GM12878 (cell line): ENCODE data around the gene OR6C70. TPM values are rescaled to one million over a fixed set of nuclear protein-coding genes. Genes with fewer than 3 reads are reported as not detected.

Experiments used
- ATAC-seq: fragments of 200-7000 bp; cut with Tn5 transposase; 3 replicates; pipeline ENCODE4 v1.9.1; 2020; ENCODE audit warnings: mild to moderate bottlenecking, moderate library complexity
- BruUV-seq: library from RNA; stranded (reverse); fragments of 400-500 nt; replicated peaks from 2 replicates; lab custom pipeline; 2021; lab: Mats Ljungman, UMichigan
- CTCF ChIA-PET: fragments of 300-600 bp; sonication (Branson Sonifier 250); formaldehyde crosslinking; extraction: SDS; loops from one replicate; lab custom pipeline; 2021; ENCODE audit warnings: inconsistent platforms; lab: Yijun Ruan, JAX
- POLR2A ChIA-PET: fragments of 350-600 bp; formaldehyde crosslinking; extraction: SDS; loops from one replicate; lab custom pipeline; 2021; ENCODE audit warnings: inconsistent platforms; lab: Charles Lee
- RAD21 ChIA-PET: fragments of 300-600 bp; sonication (Branson Sonifier 250); formaldehyde crosslinking; loops from one replicate; lab custom pipeline; 2023; ENCODE audit warnings: antibody characterized with exemption; ENCODE audit not compliant: unreplicated experiment; lab: Charles Lee
- SMC1A ChIA-PET: fragments of 300-600 bp; sonication (Branson Sonifier 250); formaldehyde crosslinking; loops from one replicate; lab custom pipeline; 2023; ENCODE audit not compliant: unreplicated experiment, uncharacterized antibody; lab: Charles Lee
- DNase-seq: peaks from one replicate; pipeline ENCODE4 v3.0.0-alpha.2; 2011; ENCODE audit warnings: low read depth, low spot score
- FAIRE-seq: peaks from 3 replicates; lab custom pipeline; 2011; peaks lifted over from hg19 to GRCh38; lab: Jason Lieb, UNC
- H2AFZ ChIP-seq: 2 replicates; pipeline ENCODE4 v1.6.0; 2011; ENCODE audit warnings: low read depth, low read length, control low read depth; ENCODE audit not compliant: control insufficient read depth
- H3K27ac ChIP-seq: 2 replicates; pipeline ENCODE4 v1.5.1; 2011; ENCODE audit warnings: control low read depth; ENCODE audit not compliant: control insufficient read depth, insufficient read depth
- H3K27me3 ChIP-seq, 2 experiments: replicated peaks in 1 of 2; 2 replicates each; pipeline versions ENCODE4 v1.6.0 to v1.6.1; 2011; ENCODE audit warnings: low read length in 1 of 2; ENCODE audit not compliant: control insufficient read depth in 2 of 2, insufficient read depth in 2 of 2
- H3K36me3 ChIP-seq, 2 experiments: 2 replicates each; pipeline ENCODE4 v1.5.1; 2011; ENCODE audit warnings: low read length in 1 of 2; ENCODE audit not compliant: control insufficient read depth in 2 of 2, insufficient read depth in 2 of 2
- H3K4me1 ChIP-seq: 2 replicates; pipeline ENCODE4 v1.6.1; 2011; ENCODE audit warnings: mild to moderate bottlenecking, low read length, moderate library complexity, mixed read lengths; ENCODE audit not compliant: control insufficient read depth, insufficient read depth
- H3K4me2 ChIP-seq: 2 replicates; pipeline ENCODE4 v1.6.0; 2011; ENCODE audit warnings: control low read depth; ENCODE audit not compliant: control insufficient read depth, insufficient read depth
- H3K4me3 ChIP-seq: fragments of 200-600 bp; sonication (generic); 2 replicates; pipeline ENCODE4 v1.5.1; 2016
- H3K79me2 ChIP-seq: 2 replicates; pipeline ENCODE4 v1.6.0; 2011; ENCODE audit warnings: low read length; ENCODE audit not compliant: control insufficient read depth, insufficient read depth
- H3K9ac ChIP-seq: 2 replicates; pipeline ENCODE4 v1.8.0; 2011; ENCODE audit warnings: low read length, control low read depth, mixed read lengths; ENCODE audit not compliant: control insufficient read depth, insufficient read depth
- H3K9me3 ChIP-seq: replicated peaks from 3 replicates; pipeline ENCODE4 v1.5.1; 2011; ENCODE audit warnings: mild to moderate bottlenecking, low read length; ENCODE audit not compliant: control insufficient read depth, insufficient read depth
- H4K20me1 ChIP-seq: 2 replicates; pipeline ENCODE4 v1.6.0; 2011; ENCODE audit not compliant: control insufficient read depth, insufficient read depth
- BCLAF1 ChIP-seq: fragments of 450-650 bp; IDR thresholded peaks from 2 replicates; pipeline ENCODE4 v1.6.1; 2017; ENCODE audit warnings: antibody characterized with exemption, mild to moderate bottlenecking, moderate library complexity
- MEF2A ChIP-seq: IDR thresholded peaks from 2 replicates; pipeline ENCODE4 v1.6.1; 2011; ENCODE audit warnings: low read depth, mild to moderate bottlenecking, low read length, moderate library complexity; ENCODE audit not compliant: insufficient read depth
- RAD21 ChIP-seq: IDR thresholded peaks from 2 replicates; pipeline ENCODE4 v1.6.1; 2011; ENCODE audit warnings: mild to moderate bottlenecking, low read depth, low read length, moderate library complexity; ENCODE audit not compliant: insufficient read depth
- SMC3 ChIP-seq: IDR thresholded peaks from 2 replicates; pipeline ENCODE4 v1.6.1; 2011; ENCODE audit warnings: low read length, improper control_type of control experiment, borderline replicate concordance
- STAT1 ChIP-seq: fragments of 450-650 bp; conservative IDR thresholded peaks from 2 replicates; pipeline ENCODE4 v1.6.1; 2014; ENCODE audit warnings: antibody characterized with exemption, mild to moderate bottlenecking
- WGBS: methylation state at CpG from one replicate; pipeline ENCODE4 v1.1.6; 2016; ENCODE audit warnings: low lambda C conversion rate; ENCODE audit not compliant: insufficient replicate concordance, insufficient coverage; ENCODE audit errors: missing lambda C conversion rate; 5-methylcytosine and 5-hydroxymethylcytosine counted together
- in situ Hi-C: fragments of 300-500 bp; cut with MboI; formaldehyde crosslinking; loops from 9 replicates; pipeline ENCODE4 v1.14.3; 2018; ENCODE audit warnings: mixed read lengths
- intact Hi-C: fragments of 100-400 bp; cut with micrococcal nuclease; formaldehyde crosslinking; loops from one replicate; pipeline ENCODE4 v1.14.2; 2022; ENCODE audit not compliant: unreplicated experiment
- polyA plus RNA-seq, 11 experiments: library from polyadenylated mRNA; depleted of rRNA in 4 of 11; unstranded in 6 of 11; stranded (reverse) in 5 of 11; fragments of >200 nt; fragmentation: Nextera tagmentation in 4 of 11; fragmentation: Illumina TruSeq in 1 of 11; extraction: Ambion mirVana in 4 of 11; extraction: Trizol in 1 of 11; gene quantifications; 1 replicate in 1 of 11; 2 replicates in 10 of 11; pipeline versions ENCODE4 v1.2.1 to v1.2.3, GENCODE V29; 2011 to 2016; ENCODE audit warnings: inconsistent platforms in 2 of 11, missing spikeins in 2 of 11, low read depth in 1 of 11
- total RNA-seq, 4 experiments: library from RNA; depleted of rRNA in 3 of 4; stranded (reverse); fragments of >200 nt in 3 of 4; fragmentation: Illumina TruSeq in 1 of 4; extraction: Trizol in 1 of 4; gene quantifications; 2 replicates each; pipeline versions ENCODE4 v1.2.1 to v1.2.3, GENCODE V29; 2013 to 2021
- TF ChIP-seq, protein P1 (sequence below): fragments of 450-650 bp; IDR thresholded peaks from 2 replicates; pipeline ENCODE4 v1.6.1; 2017; ENCODE audit warnings: borderline replicate concordance

Gene OR6C70
- total and polyA plus RNA-seq, 10 of the 15 experiments (the other 5 are each of a cell fraction or from before 2014, with no cell fraction given) = not detected

- TF ChIP-seq, protein P1, sequence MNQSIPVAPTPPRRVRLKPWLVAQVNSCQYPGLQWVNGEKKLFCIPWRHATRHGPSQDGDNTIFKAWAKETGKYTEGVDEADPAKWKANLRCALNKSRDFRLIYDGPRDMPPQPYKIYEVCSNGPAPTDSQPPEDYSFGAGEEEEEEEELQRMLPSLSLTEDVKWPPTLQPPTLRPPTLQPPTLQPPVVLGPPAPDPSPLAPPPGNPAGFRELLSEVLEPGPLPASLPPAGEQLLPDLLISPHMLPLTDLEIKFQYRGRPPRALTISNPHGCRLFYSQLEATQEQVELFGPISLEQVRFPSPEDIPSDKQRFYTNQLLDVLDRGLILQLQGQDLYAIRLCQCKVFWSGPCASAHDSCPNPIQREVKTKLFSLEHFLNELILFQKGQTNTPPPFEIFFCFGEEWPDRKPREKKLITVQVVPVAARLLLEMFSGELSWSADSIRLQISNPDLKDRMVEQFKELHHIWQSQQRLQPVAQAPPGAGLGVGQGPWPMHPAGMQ = no peak
- no peak for TF ChIP-seq BCLAF1
- TF ChIP-seq SMC3 = no peak
- TF ChIP-seq MEF2A = no peak
Observed at GRCh38 chr12:55499810-55500252, 29.9 kb upstream of the OR6C70 start (continued).

- no peaks in the 10 kb centered on the region for H3K4me1 ChIP-seq
- FAIRE-seq = no peak
- no peak for TF ChIP-seq STAT1
- no peak for TF ChIP-seq RAD21
- TF ChIP-seq, all 136 proteins: peak for 0
- H3K36me3 ChIP-seq = no peaks in the 10 kb centered on the region
- H4K20me1 ChIP-seq = no peaks in the 10 kb centered on the region
- no peaks in the 10 kb centered on the region for H3K79me2 ChIP-seq
- BruUV-seq = no TSS peak
- H3K27me3 ChIP-seq = no peaks in the 10 kb centered on the region
- ChIA-PET RAD21 (no interaction called here), POLR2A (no interaction called here), SMC1A (no interaction called here), CTCF (no interaction called here)
- intact Hi-C loops (no loop called here), in situ Hi-C loops (no loop called here)
- DNase-seq = no peak
- H3K9ac ChIP-seq = no peak overlapping the region
- H2AFZ ChIP-seq = no peak overlapping the region
- H3K27ac ChIP-seq = no peak overlapping the region
- H3K9me3 ChIP-seq = no peaks in the 10 kb centered on the region
- WGBS = 31% methylated on average over 4 of the region's 4 CpGs
- no peak overlapping the region for H3K4me2 ChIP-seq
- ATAC-seq = no peak
- no peak overlapping the region for H3K4me3 ChIP-seq
Observed at GRCh38 chr12:55499231-55499630, 29.3 kb upstream of the OR6C70 start.
